ENCODE data around the gene ANKMY2. TPM values are rescaled to one million over a fixed set of nuclear protein-coding genes. Genes with fewer than 3 reads are reported as not detected.

ANKMY2 gene
- total RNA-seq, 6 experiments from 2014 or later: 21.0 to 26.2 (median 23.4) TPM

- H3K4me1 Mint-ChIP-seq (ENCODE audit: low read depth): no peaks in the 10 kb centered on the region
- H3K27me3 Mint-ChIP-seq (ENCODE audit: insufficient read depth): peaks cover 2% of the 10 kb centered on the region
- no peak for TF ChIP-seq CTCF (IDR thresholded peaks at IDR 0.05)
- no peaks in the 10 kb centered on the region for H3K9me3 Mint-ChIP-seq
- no peak overlapping the region for H3K4me3 Mint-ChIP-seq
- H3K27ac Mint-ChIP-seq: no peak overlapping the region
- DNase-seq: no peak
- H3K36me3 Mint-ChIP-seq (ENCODE audit: low read depth): no peaks in the 10 kb centered on the region
These were observed 66.3 kb downstream of the ANKMY2 start for GRCh38 chr7:16579216-16579615.

- Mint-ChIP-seq H3K27ac (no peak overlapping the region), H3K4me3 (no peak overlapping the region), H3K36me3 (ENCODE audit: low read depth) (0 out of 2 replicates have a peak, but pooled peaks cover 7% of the 10 kb centered on the region), H3K27me3 (ENCODE audit: insufficient read depth) (peaks cover under 1% of the 10 kb centered on the region), H3K4me1 (ENCODE audit: low read depth) (no peaks in the 10 kb centered on the region), H3K9me3 (no peaks in the 10 kb centered on the region)
- no peak for TF ChIP-seq CTCF (IDR thresholded peaks at IDR 0.05)
- no peak for DNase-seq
These were observed 73.6 kb downstream of the ANKMY2 start for GRCh38 chr7:16571941-16572340.

GRCh38 chr7:16564909-16565426 is 80.6 kb downstream of the ANKMY2 start:
- H3K9me3 Mint-ChIP-seq: no peaks in the 10 kb centered on the region
- H3K4me3 Mint-ChIP-seq: no peak overlapping the region; the same call in 1 of the 2 replicates
- H3K36me3 Mint-ChIP-seq (ENCODE audit: low read depth): no peaks in the 10 kb centered on the region

GRCh38 chr7:16564023-16564380 is 81.6 kb downstream of the ANKMY2 start:
- Mint-ChIP-seq H3K27me3 (ENCODE audit: insufficient read depth) (no peaks in the 10 kb centered on the region), H3K9me3 (no peaks in the 10 kb centered on the region), H3K4me1 (ENCODE audit: low read depth) (peaks cover 12% of the 10 kb centered on the region; the same call in 1 of the 2 replicates), H3K4me3 (no peak overlapping the region), H3K36me3 (ENCODE audit: low read depth) (no peaks in the 10 kb centered on the region), H3K27ac (no peak overlapping the region)
- TF ChIP-seq CTCF (IDR thresholded peaks at IDR 0.05): no peak
- no peak for DNase-seq

More at GRCh38 chr7:16564909-16565426, 80.6 kb downstream of the ANKMY2 start:
- no peaks in the 10 kb centered on the region for H3K27me3 Mint-ChIP-seq (ENCODE audit: insufficient read depth)
- no peak overlapping the region for H3K27ac Mint-ChIP-seq
- H3K4me1 Mint-ChIP-seq (ENCODE audit: low read depth): peaks cover 10% of the 10 kb centered on the region; the same call in 1 of the 2 replicates
- TF ChIP-seq CTCF (IDR thresholded peaks at IDR 0.05): peak; percentile 93
- peak; percentile 34 for DNase-seq

- Mint-ChIP-seq H3K36me3 (ENCODE audit: low read depth) (no peaks in the 10 kb centered on the region), H3K4me3 (no peak overlapping the region; the same call in 1 of the 2 replicates), H3K27me3 (ENCODE audit: insufficient read depth) (no peaks in the 10 kb centered on the region), H3K9me3 (no peaks in the 10 kb centered on the region), H3K4me1 (ENCODE audit: low read depth) (peaks cover 12% of the 10 kb centered on the region; the same call in 1 of the 2 replicates), H3K27ac (no peak overlapping the region)
- no peak for DNase-seq
- no peak for TF ChIP-seq CTCF (IDR thresholded peaks at IDR 0.05)
These were observed 82.1 kb downstream of the ANKMY2 start for GRCh38 chr7:16563281-16564022.
